Fibroblast of pulmonary artery (primary cell): ENCODE data around the gene NGFR.
A peak's percentile ranks its signal among the peaks of the same experiment; 100 is the strongest.

Experiments
- DNase-seq: peaks from one replicate; pipeline ENCODE4 v3.0.0-alpha.2; 2010; ENCODE audit warnings: low read depth
- H3K4me3 ChIP-seq: replicated peaks from 2 replicates; pipeline ENCODE4 v1.5.1; 2011; ENCODE audit warnings: low read depth, mild to moderate bottlenecking, control low read depth, low read length, moderate library complexity
- TF ChIP-seq, protein P1 (sequence below): IDR thresholded peaks from 2 replicates; pipeline ENCODE4 v1.5.1; 2011; ENCODE audit warnings: mild to moderate bottlenecking, control low read depth, low read length, inconsistent platforms; ENCODE audit errors: missing control alignments

The NGFR gene

DNA sequence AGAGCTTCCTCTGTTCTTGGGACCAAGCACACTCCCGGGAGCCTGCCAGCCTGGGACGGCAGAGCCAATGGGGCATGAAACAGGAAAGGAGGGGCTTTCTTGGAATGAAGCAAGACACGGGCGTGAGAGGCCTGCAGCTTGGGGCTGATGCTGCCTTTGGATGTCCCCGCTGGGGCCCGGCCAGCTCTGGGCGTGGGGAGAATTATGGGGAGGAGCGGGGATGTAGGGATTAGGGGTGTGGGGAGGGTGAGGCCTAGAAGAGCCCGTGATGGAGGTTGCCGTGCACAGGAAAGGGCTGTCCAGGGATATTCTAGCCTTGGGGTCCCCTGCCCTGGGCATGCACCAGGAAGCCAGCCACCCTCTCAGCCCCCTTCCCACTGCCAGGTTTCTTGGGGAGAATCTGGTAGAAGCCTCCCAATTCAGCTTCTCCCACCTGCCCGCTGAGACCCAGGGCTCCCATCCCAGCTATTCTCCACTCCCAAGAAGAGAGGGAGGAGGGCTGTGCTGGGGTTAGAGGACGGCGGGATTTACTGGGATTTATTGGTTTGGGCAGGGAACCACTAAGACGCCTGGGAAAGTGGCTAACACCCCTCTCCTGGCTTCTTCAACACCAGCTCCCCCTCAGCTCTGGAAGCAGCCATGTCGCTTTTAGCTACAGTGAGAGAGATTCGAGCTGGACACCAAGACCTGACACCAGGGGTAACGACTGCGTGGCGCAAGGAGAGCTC, 60.6 kb downstream of the NGFR start:
- no peak overlapping the region for H3K4me3 ChIP-seq
- DNase-seq = no peak
- TF ChIP-seq, protein P1, sequence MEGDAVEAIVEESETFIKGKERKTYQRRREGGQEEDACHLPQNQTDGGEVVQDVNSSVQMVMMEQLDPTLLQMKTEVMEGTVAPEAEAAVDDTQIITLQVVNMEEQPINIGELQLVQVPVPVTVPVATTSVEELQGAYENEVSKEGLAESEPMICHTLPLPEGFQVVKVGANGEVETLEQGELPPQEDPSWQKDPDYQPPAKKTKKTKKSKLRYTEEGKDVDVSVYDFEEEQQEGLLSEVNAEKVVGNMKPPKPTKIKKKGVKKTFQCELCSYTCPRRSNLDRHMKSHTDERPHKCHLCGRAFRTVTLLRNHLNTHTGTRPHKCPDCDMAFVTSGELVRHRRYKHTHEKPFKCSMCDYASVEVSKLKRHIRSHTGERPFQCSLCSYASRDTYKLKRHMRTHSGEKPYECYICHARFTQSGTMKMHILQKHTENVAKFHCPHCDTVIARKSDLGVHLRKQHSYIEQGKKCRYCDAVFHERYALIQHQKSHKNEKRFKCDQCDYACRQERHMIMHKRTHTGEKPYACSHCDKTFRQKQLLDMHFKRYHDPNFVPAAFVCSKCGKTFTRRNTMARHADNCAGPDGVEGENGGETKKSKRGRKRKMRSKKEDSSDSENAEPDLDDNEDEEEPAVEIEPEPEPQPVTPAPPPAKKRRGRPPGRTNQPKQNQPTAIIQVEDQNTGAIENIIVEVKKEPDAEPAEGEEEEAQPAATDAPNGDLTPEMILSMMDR = no peak

DNA sequence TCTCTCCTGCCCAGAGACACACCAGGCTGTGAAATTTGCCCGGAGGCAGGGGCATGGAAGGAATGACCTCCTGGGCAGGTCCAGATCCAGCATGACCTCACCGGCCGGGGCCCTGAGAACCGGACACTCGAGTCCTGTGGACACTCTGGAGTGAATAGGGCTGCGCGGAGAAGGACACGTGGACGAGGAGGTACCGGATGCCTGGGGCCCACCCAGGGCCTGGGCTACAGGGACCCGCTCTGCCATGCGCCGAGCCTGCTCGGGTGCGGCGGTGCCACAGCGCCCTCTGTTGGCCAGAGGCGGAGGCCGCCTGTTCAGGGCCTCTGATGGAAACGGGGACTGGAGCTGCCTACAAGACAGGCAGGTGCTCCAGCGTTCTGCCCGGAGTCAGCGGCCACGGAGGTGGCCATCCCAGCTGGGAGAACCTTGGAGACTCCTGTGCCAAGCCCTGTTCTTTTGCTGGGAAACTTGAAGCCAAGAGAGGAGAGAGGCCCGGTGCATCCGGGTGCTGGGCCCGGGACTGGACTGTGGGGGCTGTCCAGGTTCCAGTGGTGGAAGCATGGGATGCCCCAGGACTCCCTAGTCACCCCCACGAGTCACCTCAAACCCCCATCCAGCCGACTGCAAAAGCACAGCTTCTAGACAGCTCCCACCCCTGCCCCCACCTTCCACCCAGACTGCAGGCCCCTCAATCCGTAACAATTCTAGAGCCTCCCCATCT, 61.3 kb downstream of the NGFR start:
- TF ChIP-seq, protein P1 = peak; percentile 97
- no peak overlapping the region for H3K4me3 ChIP-seq
- DNase-seq = peak; percentile 68

DNA sequence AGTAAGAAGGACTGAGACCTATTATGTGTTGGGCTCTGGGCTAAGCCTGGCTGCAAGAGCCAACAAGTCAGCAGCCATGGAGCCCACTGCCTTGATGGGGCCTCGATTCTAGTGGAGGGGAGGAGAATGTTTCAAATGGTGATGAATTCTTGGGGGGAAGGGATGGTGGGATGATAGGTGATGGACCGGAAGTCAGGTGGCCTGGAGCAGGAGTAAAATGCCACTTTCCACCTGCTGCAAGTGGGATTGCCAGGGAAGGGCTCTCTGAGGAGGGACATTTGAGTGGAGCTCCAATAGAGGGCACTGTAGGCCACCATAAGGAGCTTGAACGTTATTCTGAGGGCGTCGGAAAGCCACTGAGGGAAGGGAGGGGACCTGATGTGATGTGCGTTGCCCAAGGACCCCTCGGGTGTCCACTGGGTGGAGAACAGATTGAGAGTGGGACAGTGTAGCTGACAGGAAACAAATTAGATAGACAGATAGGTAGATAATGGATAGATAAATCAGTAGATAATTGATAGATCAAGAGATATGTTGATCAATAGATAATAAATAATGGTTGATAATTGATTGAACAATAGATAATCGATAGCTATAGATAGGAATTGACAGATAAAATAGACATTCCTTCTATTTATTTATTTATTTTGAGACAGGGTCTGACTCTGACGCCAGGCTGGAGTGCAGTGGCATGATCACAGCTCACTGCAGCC, 62.4 kb downstream of the NGFR start:
- TF ChIP-seq, protein P1 = peak; percentile 73
- no peak overlapping the region for H3K4me3 ChIP-seq
- peak; percentile 71 for DNase-seq
